ENCODE data around the gene EIF4ENIF1.

DNA sequence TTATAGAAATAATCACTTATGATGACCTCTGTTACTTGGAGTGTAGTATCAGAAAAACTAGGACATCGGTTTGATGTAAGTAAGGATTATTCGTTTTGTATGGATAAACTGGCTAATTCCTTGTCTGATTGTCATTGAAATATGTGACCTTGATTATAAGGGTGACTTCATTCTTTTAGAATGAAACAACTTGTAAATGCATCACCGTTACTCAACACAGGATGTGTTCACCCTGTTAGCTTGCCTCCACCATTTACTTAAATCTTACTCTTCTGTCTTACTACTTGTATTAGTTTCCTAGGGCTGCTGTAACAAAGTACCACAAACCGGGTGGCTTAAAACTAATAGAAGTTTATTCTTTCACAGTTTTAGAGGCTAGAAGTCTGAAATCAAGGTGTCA lies 14.6 kb upstream of the EIF4ENIF1 start:
- TF ChIP-seq, protein P1, sequence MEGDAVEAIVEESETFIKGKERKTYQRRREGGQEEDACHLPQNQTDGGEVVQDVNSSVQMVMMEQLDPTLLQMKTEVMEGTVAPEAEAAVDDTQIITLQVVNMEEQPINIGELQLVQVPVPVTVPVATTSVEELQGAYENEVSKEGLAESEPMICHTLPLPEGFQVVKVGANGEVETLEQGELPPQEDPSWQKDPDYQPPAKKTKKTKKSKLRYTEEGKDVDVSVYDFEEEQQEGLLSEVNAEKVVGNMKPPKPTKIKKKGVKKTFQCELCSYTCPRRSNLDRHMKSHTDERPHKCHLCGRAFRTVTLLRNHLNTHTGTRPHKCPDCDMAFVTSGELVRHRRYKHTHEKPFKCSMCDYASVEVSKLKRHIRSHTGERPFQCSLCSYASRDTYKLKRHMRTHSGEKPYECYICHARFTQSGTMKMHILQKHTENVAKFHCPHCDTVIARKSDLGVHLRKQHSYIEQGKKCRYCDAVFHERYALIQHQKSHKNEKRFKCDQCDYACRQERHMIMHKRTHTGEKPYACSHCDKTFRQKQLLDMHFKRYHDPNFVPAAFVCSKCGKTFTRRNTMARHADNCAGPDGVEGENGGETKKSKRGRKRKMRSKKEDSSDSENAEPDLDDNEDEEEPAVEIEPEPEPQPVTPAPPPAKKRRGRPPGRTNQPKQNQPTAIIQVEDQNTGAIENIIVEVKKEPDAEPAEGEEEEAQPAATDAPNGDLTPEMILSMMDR (IDR thresholded peaks at IDR 0.05; ENCODE audit: low read depth, low read length) = no peak
- TF ChIP-seq, protein P2, sequence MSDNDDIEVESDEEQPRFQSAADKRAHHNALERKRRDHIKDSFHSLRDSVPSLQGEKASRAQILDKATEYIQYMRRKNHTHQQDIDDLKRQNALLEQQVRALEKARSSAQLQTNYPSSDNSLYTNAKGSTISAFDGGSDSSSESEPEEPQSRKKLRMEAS (IDR thresholded peaks at IDR 0.05; ENCODE audit: low read depth, low read length) = no peak
- TF ChIP-seq POLR2A (IDR thresholded peaks at IDR 0.05; ENCODE audit: extremely low read depth, insufficient read length) = no peak
